Spleen (tissue), 11 donors: ENCODE measurements around the gene CIRBP. TPM values are rescaled to one million over a fixed set of nuclear protein-coding genes. Genes with fewer than 3 reads are reported as not detected.

Experiments used
- DNase-seq: peaks from one replicate; pipeline ENCODE4 v3.0.0-alpha.2; 2020
- H3K27ac ChIP-seq, 8 donors: fragments of 200-600 bp; sonication (generic) in 7 of 8; 1 replicate in 4 of 8; 2 replicates in 4 of 8; pipeline versions ENCODE4 v1.5.0 to v1.8.0; 2016 to 2021; ENCODE audit warnings: inconsistent platforms in 4 of 8, mild to moderate bottlenecking in 4 of 8, moderate library complexity in 1 of 8
- H3K27me3 ChIP-seq, 7 donors: fragments of 200-600 bp; sonication (generic) in 6 of 7; replicated peaks in 1 of 7; 1 replicate in 4 of 7; 2 replicates in 3 of 7; pipeline versions ENCODE4 v1.5.0 to v1.8.0; 2016 to 2021; ENCODE audit warnings: inconsistent platforms in 3 of 7, mild to moderate bottlenecking in 1 of 7
- H3K36me3 ChIP-seq, 6 donors: fragments of 200-600 bp; sonication (generic) in 5 of 6; 1 replicate in 4 of 6; 2 replicates in 2 of 6; pipeline versions ENCODE4 v1.5.0 to v1.8.0; 2016 to 2021; ENCODE audit warnings: inconsistent platforms in 2 of 6
- H3K4me1 ChIP-seq, 6 donors: fragments of 200-600 bp; sonication (generic) in 5 of 6; 1 replicate in 3 of 6; 2 replicates in 3 of 6; pipeline versions ENCODE4 v1.5.0 to v1.8.0; 2016 to 2021; ENCODE audit warnings: inconsistent platforms in 3 of 6
- H3K4me3 ChIP-seq, 8 donors: fragments of 200-600 bp; sonication (generic) in 7 of 8; 1 replicate in 4 of 8; 2 replicates in 4 of 8; pipeline versions ENCODE4 v1.5.0 to v1.8.0; 2016 to 2021; ENCODE audit warnings: inconsistent platforms in 4 of 8, mild to moderate bottlenecking in 4 of 8, moderate library complexity in 2 of 8
- H3K9me3 ChIP-seq, 8 donors: fragments of 200-600 bp; sonication (generic) in 7 of 8; 1 replicate in 4 of 8; 2 replicates in 4 of 8; pipeline versions ENCODE4 v1.5.0 to v1.8.0; 2016 to 2021; ENCODE audit warnings: inconsistent platforms in 4 of 8
- CTCF ChIP-seq, 11 experiments: fragments of 200-600 bp in 7 of 11; fragments of 450-650 bp in 4 of 11; sonication (generic) in 4 of 11; IDR thresholded peaks in 8 of 11; conservative IDR thresholded peaks in 3 of 11; 1 replicate in 7 of 11; 2 replicates in 4 of 11; pipeline versions ENCODE4 v1.4.0 to v1.8.0; 2016 to 2021; ENCODE audit warnings: antibody characterized with exemption in 11 of 11, inconsistent platforms in 4 of 11, mild to moderate bottlenecking in 1 of 11
- POLR2A ChIP-seq, 3 donors: fragments of 450-650 bp; IDR thresholded peaks; one replicate each; pipeline ENCODE4 v1.5.1; 2017; ENCODE audit warnings: antibody characterized with exemption in 3 of 3, mild to moderate bottlenecking in 1 of 3
- POLR2AphosphoS5 ChIP-seq, 3 donors: sonication (generic); formaldehyde crosslinking; IDR thresholded peaks; one replicate each; pipeline ENCODE4 v1.5.1; 2017; ENCODE audit warnings: antibody characterized with exemption in 3 of 3
- WGBS, 5 donors: extraction: QIAGEN DNeasy Blood & Tissue Kit in 3 of 5; methylation state at CpG; one replicate each; pipeline versions ENCODE4 v1.1.5 to v1.1.7; 2013 to 2018; 5-methylcytosine and 5-hydroxymethylcytosine counted together
- intact Hi-C: fragments of 100-400 bp; cut with DNase I; formaldehyde crosslinking; loops from one replicate; pipeline ENCODE4 v1.15.0; 2023; ENCODE audit warnings: low total_unique reads
- polyA plus RNA-seq, 3 donors: library from polyadenylated mRNA; stranded (reverse); fragments of 200-250 nt; gene quantifications; one replicate each; pipeline ENCODE4 v1.2.1, GENCODE V29; 2013
- total RNA-seq, 7 donors: library from RNA; depleted of rRNA in 3 of 7; stranded (reverse); fragments of >200 nt in 3 of 7; fragmentation: NEBNext Ultra II Directional in 4 of 7; extraction: Animal tissue kit (Norgen Biotek cat#: 25700) in 4 of 7; gene quantifications; one replicate each; pipeline versions ENCODE4 v1.1.0 to v1.2.1, GENCODE V29; 2016 to 2021
- donor health status: healthy with polysubstance abuse.
- donor health status: DM: no; HTN: no; CAD: no; lungs with moderate emphysema.
- donor health status: DM: no; HTN: no; CAD: no.
- donor health status: Bipolar disorder and iron deficiency.
- donor health status: healthy.
- donor health status: DM: no; HTN: no; CAD: no.
- donor health status: DM: yes; HTN: yes; CAD: no.

The CIRBP gene
- total and polyA plus RNA-seq, 10 donors: 333 to 894 (median 516) TPM

DNA sequence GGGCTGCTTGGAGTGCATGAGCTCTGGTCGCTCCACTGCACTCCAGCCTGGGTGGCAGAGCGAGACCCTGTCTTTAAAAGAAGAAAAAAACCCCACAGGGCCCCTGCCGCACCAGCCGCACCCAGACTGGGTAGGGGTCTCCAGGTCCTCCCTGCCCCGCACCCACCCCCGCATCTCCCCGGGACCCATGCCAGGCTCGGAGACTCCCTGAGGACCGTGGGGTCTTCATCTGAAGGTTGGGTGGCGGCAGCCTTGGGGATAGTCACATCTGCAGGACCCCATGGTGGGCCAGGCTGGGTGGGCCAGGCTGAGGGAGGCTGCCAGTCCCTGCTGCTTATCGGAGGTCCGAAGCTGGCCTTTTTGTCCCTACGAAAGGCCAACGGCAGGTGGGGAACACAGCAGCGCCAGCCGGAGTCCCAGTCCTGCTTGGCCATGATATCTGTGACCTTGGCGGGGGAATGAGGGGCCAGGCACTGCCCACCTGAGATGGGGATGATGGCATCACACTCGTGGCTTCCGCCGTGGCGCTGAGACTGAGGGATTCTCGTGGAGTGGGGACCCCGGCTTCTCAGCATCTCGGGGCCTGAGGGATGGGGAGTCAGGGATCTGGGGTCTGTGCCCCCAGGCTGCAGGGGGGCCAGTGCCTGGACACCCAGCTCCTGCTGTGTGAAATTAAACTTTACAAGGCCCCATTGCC lies 27.6 kb downstream of the CIRBP start:
- Histone ChIP-seq H3K27me3 (peaks cover 5 to 63% (median 43%) of the 10 kb centered on the region in 7 donors), H3K4me1 (peaks cover 0 to 22% (median 7%) of the 10 kb centered on the region in 6 donors), H3K27ac (no peak overlapping the region), H3K36me3 (no peaks in the 10 kb centered on the region), H3K9me3 (no peaks in the 10 kb centered on the region), H3K4me3 (no peak overlapping the region)
- DNase-seq: no peak
- TF ChIP-seq POLR2AphosphoS5 (IDR thresholded peaks at IDR 0.05): no peak
- TF ChIP-seq CTCF (IDR thresholded peaks at IDR 0.05 in 8 of 11, conservative IDR thresholded peaks at IDR 0.05 in 3 of 11): no peak
- no peak for TF ChIP-seq POLR2A (IDR thresholded peaks at IDR 0.05)
- WGBS, 5 donors: 83 to 90% (median 87%) methylated on average over 10 to 24 of the region's 24 CpGs
- intact Hi-C loops: no loop called here

- DNase-seq: no peak
- intact Hi-C loops: no loop called here
- no peak overlapping the region for H3K27ac ChIP-seq
- H3K27me3 ChIP-seq: peaks cover 5 to 48% (median 29%) of the 10 kb centered on the region in 7 donors
- H3K9me3 ChIP-seq: no peaks in the 10 kb centered on the region
- TF ChIP-seq POLR2AphosphoS5 (IDR thresholded peaks at IDR 0.05) (no peak), POLR2A (IDR thresholded peaks at IDR 0.05) (no peak)
- H3K4me3 ChIP-seq: no peak overlapping the region
- no peaks in the 10 kb centered on the region for H3K36me3 ChIP-seq
- WGBS, 5 donors: 85 to 92% (median 87%) methylated on average over 7 to 8 of the region's 8 CpGs
- H3K4me1 ChIP-seq: peaks cover 0 to 16% (median 7%) of the 10 kb centered on the region in 6 donors
Measured at GRCh38 chr19:1298235-1298634, 29.1 kb downstream of the CIRBP start.

- WGBS, 5 donors: 67 to 85% (median 75%) methylated on average over 23 to 34 of the region's 34 CpGs
- no peak for DNase-seq
- Histone ChIP-seq H3K4me3 (no peak overlapping the region), H3K4me1 (peaks cover 0 to 14% (median 7%) of the 10 kb centered on the region in 6 donors), H3K9me3 (no peaks in the 10 kb centered on the region), H3K27me3 (peaks cover 2 to 32% (median 14%) of the 10 kb centered on the region in 7 donors), H3K27ac (no peak overlapping the region), H3K36me3 (no peaks in the 10 kb centered on the region)
- TF ChIP-seq CTCF (IDR thresholded peaks at IDR 0.05 in 8 of 11, conservative IDR thresholded peaks at IDR 0.05 in 3 of 11) (no peak), POLR2A (IDR thresholded peaks at IDR 0.05) (no peak), POLR2AphosphoS5 (IDR thresholded peaks at IDR 0.05) (no peak)
- intact Hi-C loops: no loop called here
Measured at GRCh38 chr19:1299801-1300200, 30.7 kb downstream of the CIRBP start.

- Histone ChIP-seq H3K27me3 (peaks cover 0 to 21% (median 4%) of the 10 kb centered on the region in 7 donors), H3K4me3 (no peak overlapping the region)
Measured at GRCh38 chr19:1300744-1301490, 31.8 kb downstream of the CIRBP start.

More at GRCh38 chr19:1300744-1301490, 31.8 kb downstream of the CIRBP start:
- TF ChIP-seq CTCF (IDR thresholded peaks at IDR 0.05 in 8 of 11, conservative IDR thresholded peaks at IDR 0.05 in 3 of 11) (no peak), POLR2A (IDR thresholded peaks at IDR 0.05) (no peak)
- DNase-seq: no peak
- Histone ChIP-seq H3K4me1 (peaks cover 0 to 4% (median 0%) of the 10 kb centered on the region in 6 donors), H3K9me3 (no peaks in the 10 kb centered on the region), H3K36me3 (no peaks in the 10 kb centered on the region), H3K27ac (no peak overlapping the region)
- WGBS, 5 donors: 83 to 88% (median 86%) methylated on average over 35 of the region's 35 CpGs
- intact Hi-C loops: no loop called here
